ENCODE results near the gene ACACB.

The ACACB gene

DNA sequence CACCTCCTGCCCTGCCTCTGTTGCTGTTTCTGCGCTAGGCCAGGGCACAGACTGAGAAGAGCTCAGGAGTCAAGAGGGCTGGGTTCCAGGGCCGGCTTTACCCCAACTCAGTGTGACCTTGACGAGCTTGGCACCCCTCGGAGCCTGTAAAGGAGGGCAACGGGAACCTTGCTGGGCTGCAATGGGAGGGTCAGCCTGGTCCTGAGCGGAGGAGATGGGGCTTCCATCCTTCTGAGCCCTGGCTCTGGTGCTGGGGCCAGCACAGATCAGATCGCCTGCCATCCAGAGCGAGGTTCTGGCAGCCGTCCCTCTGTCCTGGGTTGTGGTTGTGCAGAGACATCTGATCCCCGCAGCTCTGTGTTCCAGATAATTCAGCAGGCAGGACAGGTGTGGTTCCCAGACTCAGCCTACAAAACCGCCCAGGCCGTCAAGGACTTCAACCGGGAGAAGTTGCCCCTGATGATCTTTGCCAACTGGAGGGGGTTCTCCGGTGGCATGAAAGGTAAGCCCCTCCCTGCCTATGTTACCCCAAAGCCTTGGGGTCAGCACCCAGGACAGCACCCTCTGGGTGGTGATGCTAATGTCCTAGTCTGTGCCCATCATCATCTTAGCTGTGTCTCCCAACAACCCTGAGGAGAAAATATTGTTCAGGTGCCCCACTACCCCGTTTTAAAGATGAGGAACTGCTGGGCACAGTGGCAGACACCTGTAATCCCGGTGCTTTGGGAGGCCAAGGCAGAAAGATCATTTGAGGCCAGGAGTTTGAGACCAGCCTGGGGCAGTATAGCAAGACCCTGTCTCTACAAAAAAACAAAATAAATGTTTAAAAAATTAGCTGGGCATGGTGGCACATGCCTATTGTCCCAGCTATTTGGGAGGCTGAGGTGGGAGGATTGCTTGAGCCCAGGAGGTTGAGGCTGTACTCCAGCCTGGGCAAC is 142.5 kb downstream of the ACACB start:
- no peak for DNase-seq

DNA sequence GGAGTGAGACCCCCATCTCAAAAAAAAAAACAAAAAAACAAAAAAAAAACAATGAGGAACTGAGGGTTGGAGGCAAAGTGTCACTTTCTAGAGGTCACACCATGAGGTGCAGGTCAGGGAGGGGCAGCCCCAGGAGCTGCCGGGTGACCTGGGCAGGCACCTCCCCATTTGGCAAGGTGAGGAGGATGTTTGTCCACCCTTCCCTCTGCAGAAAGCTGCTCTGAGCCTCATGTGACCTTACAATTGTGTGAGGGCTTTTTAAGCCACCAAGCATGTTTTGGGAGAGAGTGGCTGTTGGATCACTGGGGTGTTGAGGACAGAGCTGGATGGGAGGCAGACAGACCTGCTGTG is 143.1 kb downstream of the ACACB start:
- no peak for DNase-seq

GRCh38 chr12:109261087-109261486 is 144.7 kb downstream of the ACACB start:
- no peak for DNase-seq

DNA sequence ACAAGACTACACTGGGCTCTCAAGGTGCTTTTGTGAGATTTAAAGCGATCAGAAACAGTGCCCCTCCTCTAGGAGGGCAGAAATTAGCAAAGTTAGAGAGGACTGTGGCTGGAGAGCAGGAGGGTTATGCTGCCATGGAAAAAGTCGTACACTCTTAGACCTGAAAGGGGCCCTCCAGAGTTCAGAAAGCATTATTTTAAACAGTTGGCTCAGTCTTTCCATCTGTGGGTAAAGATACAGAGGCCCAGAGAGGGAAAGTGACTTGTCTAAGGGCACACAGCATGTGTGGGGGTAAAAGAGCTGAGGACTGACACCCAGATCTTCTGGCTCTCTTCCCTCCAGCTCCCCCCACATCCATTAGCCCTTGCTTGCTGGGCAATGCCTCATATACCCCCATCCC is 145.6 kb downstream of the ACACB start:
- no peak for DNase-seq

DNA sequence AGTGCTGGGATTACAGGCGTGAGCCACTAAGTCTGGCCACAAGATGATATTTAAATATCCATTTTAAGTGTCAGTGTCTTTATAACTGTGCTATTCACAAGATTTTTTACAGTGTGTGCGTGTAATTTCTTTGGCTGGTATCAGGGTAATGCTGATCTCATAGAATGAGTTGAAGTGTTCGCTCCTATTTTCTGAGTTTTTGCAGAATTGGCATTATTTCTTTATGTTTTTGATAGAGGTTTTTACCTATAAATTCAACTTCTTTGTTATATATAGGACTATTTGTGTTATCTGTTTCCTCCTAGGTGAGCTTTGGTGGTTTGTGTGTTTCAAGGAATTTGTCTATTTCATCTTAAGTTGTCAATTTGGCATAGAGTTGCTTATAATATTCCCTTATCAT is 147.1 kb downstream of the ACACB start:
- DNase-seq: no peak

GRCh38 chr12:109264095-109264942 is 147.9 kb downstream of the ACACB start:
- DNase-seq: peak; percentile 47

DNA sequence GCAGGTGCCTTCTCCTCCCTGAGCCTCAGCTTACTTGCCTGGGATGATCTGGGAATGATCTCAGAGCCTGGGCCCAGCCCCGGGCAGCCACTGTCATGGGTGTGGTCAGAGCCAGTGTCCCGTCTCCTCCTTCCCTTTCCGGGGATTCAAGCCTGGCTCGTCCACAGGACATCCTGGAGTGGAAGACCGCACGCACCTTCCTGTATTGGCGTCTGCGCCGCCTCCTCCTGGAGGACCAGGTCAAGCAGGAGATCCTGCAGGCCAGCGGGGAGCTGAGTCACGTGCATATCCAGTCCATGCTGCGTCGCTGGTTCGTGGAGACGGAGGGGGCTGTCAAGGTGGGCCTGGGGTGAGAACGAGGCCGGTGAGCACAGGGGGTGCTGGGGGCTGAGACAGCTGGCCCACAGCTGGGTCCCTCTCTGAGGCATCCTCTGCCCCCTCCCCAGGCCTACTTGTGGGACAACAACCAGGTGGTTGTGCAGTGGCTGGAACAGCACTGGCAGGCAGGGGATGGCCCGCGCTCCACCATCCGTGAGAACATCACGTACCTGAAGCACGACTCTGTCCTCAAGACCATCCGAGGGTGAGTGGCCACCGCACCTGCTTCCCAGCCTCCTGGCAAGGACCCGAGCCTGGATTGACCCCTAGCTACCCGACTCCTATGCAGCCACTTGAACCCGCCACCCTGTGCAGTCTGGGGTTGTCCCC is 148.7 kb downstream of the ACACB start:
- DNase-seq: no peak

DNA sequence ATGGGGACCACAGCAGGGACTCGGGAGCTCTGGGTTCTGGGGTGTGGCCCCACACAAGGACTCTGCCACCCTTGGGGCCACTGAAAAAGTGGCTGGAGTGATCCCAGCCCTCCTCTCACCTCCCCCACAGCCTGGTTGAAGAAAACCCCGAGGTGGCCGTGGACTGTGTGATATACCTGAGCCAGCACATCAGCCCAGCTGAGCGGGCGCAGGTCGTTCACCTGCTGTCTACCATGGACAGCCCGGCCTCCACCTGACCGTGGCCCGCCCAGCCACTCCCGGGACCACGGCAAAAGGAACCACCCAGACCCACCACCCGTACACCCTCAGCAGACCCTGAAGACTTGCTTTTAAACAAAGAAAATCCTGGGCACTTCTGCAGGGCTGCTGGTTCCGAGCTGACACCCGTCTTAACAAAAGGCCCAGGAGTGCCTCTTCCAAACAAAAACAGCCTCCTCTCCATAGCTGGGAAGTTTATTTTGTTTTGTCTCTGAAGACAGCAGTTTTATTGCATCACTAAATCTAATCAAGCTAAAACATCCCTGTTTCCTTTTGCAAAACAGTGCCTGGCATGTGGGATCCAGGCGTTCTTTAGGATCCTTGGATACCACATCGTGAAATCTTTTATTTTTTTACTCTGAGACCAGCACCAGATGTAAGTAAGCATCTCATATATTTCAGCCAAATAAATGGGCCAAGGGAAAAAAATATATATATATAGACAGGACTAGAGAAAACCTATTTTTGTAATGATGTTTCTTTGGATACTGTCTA is 149.9 kb downstream of the ACACB start:
- DNase-seq: no peak

DNA sequence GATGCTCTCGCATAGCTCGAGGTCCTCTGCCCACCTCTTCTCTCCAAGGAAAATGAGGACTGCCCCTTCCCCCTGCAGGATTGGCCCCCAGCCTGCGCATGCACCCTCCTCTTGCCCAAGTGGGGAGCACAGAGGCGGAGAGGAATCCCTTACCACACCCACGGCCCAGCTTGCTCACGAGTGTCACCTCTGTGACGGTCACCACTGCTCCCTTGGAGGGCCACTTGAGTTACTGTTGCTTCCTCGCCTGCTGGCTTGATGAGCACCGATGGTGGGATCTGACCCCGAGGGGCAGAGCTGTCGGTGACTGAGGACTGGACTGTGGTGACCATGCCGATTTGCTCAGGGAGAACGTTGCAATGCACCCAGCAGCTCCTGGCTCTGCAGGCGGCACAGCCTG is 151.0 kb downstream of the ACACB start:
- DNase-seq: no peak

- no peak for DNase-seq
Measured at GRCh38 chr12:109268896-109269295, 152.5 kb downstream of the ACACB start.

DNA sequence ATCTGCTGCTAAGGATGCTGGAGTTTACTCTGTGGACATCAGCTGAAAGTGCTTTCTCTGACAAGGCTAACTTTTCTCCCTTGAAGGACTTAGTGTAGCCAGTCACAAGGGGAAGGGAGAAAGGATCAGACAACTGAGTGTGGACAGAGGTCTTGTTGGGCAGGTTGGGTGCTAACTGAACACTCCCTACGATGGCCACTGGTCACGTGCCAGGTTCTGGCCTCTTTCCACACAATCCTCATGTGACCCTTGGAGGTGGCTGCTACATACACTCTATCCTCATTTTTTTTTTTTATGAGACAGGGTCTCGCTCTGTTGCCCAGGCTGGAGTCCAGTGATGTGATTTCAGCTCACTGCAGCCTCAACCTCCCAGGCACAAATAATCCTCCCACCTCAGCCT is 153.0 kb downstream of the ACACB start:
- no peak for DNase-seq

DNA sequence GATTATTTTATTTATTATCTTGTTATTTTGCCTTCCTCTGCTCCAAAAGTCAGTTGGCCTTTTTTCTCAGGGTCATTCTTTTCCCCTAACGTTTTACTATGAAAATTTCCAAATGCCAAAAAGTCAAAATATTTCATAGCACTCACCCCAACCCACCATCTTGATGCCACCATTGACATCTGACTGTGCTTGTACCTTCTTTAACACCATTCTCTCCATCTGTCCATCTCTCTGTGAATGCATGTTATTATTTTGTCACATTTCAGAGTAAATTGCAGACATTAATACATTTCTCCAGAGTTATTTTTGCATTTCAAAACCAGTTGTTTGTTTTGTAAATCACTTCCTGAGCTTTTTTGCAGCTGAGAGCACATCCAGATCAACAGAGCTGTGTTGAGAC is 154.1 kb downstream of the ACACB start:
- DNase-seq: no peak

DNA sequence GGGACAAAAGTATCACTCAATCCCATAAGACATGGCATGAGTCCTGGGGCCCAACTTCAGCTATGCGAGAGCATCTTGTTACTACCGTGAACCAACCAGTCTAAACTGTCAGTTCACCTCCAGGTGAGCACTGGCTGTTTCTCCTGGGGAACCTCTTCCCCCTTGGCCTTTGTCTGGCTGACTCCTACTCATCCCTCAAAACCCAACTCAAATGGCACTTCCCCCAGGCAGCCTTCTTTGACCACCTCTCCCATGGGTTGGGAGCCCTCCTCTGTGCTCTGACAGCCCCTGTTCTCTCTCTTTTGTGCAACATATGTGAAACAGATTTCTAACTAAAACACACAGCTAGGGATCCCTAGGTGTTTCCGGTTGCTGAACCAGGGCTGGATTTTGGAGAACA is 155.0 kb downstream of the ACACB start:
- no peak for DNase-seq

GRCh38 chr12:109273354-109273753 is 157.0 kb downstream of the ACACB start:
- DNase-seq: no peak

- DNase-seq: no peak
Measured at GRCh38 chr12:109274381-109274780, 158.0 kb downstream of the ACACB start.

DNA sequence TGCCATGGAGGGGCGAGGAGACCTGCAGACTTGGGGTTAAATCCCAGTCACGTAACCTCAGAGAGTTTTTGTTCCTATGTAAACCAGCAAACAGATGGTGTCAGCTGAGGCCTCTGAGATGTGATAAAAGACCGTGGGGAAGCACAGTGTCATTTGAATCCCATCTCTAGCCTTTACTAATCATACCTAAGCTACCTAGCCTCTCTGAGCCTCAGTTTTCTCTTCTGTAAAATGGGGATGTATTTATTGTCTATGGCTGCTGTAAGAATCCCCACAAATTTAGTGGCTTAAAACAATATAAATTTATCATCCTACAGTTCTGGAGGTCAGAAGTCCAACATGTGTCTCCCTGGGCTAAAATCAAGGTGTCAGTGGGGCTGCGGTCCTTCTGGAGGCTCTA is 158.8 kb downstream of the ACACB start:
- DNase-seq: no peak

- DNase-seq: no peak
Measured at GRCh38 chr12:109276160-109276559, 159.8 kb downstream of the ACACB start.

DNA sequence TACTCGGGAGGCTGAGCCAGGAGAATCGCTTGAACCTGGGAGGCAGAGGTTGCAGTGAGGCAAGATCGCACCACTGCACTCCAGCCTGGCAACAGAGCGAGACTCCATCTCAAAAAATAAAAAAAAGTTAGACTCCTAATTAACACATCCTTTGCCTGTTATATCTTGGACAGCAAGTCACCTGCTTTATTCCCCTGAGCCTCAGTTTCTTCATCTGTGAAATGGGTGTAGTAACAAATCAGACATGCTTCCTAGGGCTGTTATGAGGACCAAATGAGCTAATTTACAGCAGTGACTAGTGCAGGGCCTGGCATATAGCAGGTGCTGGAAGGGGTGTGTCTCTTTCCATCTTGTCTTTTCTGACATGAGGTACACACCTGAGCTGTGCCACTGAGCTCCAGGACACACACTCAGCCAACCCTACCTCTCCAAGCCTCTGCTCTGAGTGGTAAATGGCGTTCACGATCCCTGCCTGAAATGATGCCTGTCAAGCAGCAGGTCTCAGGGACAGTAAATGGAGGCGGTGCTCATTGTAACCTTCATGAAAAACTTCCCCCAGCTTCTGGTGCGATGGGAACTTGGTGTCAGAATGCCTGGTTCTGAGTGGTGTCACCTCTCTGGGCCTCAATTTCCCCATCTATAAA is 161.0 kb downstream of the ACACB start:
- no peak for DNase-seq

- no peak for DNase-seq
Measured at GRCh38 chr12:109277899-109278762, 161.7 kb downstream of the ACACB start.

- no peak for DNase-seq
Measured at GRCh38 chr12:109278912-109279311, 162.5 kb downstream of the ACACB start.

DNA sequence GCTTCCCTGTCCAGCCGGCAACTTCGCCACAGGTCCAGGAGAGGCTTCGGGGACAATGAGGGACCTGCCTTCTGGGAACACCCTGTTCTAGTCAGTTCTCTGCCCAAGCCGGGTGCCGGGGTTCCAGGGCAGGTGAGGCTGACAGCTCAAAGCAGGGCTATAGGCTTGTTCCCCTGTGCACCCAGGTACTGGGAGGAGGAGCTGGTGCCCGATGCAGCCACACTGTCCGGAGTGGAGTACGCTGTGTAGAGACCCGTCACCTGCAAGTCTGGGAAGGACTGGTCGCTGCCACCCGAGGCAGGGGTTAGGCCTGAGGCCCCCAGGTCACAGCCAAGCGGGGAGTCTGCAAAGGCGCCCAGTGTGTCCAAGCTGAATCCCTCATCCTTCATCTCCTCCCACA is 163.1 kb downstream of the ACACB start:
- no peak for DNase-seq
